ENCODE results near the gene OR2M7. TPM values are rescaled to one million over a fixed set of nuclear protein-coding genes. Genes with fewer than 3 reads are reported as not detected.

The OR2M7 gene
- total RNA-seq, 1 donor from 2014 or later: not detected

- no peak within 1 kb of the TSS for H3K4me3 ChIP-seq
- no peak for DNase-seq (ENCODE audit: extremely low spot score in 2 of 2)
- no peak within 1 kb of the TSS for H3K27ac ChIP-seq
- H3K27me3 ChIP-seq: no peaks in the 10 kb centered on the region
- no peaks in the 10 kb centered on the region for H3K36me3 ChIP-seq
- no peaks in the 10 kb centered on the region for H3K4me1 ChIP-seq
- no peak for TF ChIP-seq POLR2AphosphoS5 (IDR thresholded peaks at IDR 0.05; ENCODE audit: insufficient read depth in 1 of 2, low read depth in 1 of 2)
- no peak for TF ChIP-seq CTCF (IDR thresholded peaks at IDR 0.05)
- no peak for TF ChIP-seq POLR2A (IDR thresholded peaks at IDR 0.05)
- intact Hi-C loops (cut with DNase I): no loop called here
- H3K9me3 ChIP-seq: no peaks in the 10 kb centered on the region
Observed at GRCh38 chr1:248303324-248303723, 21.0 kb downstream of the OR2M7 start, which contains the start of gene OR2T12. TSS of gene OR2T12 (minus strand) at chr1:248303424. CDS start at chr1:248295578, 7,846 bp downstream.

GRCh38 chr1:248288391-248288790 is 36.0 kb downstream of the OR2M7 start:
- Histone ChIP-seq H3K27me3 (no peaks in the 10 kb centered on the region), H3K36me3 (no peaks in the 10 kb centered on the region), H3K4me1 (no peaks in the 10 kb centered on the region), H3K9me3 (no peaks in the 10 kb centered on the region), H3K4me3 (no peak overlapping the region), H3K27ac (no peak overlapping the region)
- DNase-seq (ENCODE audit: extremely low spot score in 2 of 2): no peak
- intact Hi-C loops (cut with DNase I): no loop called here
- no peak for TF ChIP-seq POLR2A (IDR thresholded peaks at IDR 0.05)
- no peak for TF ChIP-seq CTCF (IDR thresholded peaks at IDR 0.05)
- TF ChIP-seq POLR2AphosphoS5 (IDR thresholded peaks at IDR 0.05; ENCODE audit: insufficient read depth in 1 of 2, low read depth in 1 of 2): no peak

GRCh38 chr1:248277876-248278275 is 46.5 kb downstream of the OR2M7 start, which contains the start of gene OR2T33:
TSS of gene OR2T33 (minus strand) at chr1:248277976. CDS start at chr1:248273814, 4,162 bp downstream.
- intact Hi-C loops (cut with DNase I): no loop called here
- Histone ChIP-seq H3K27me3 (no peaks in the 10 kb centered on the region), H3K4me3 (no peak within 1 kb of the TSS), H3K9me3 (no peaks in the 10 kb centered on the region), H3K27ac (no peak within 1 kb of the TSS), H3K36me3 (no peaks in the 10 kb centered on the region), H3K4me1 (no peaks in the 10 kb centered on the region)
- no peak for DNase-seq (ENCODE audit: extremely low spot score in 2 of 2)
- TF ChIP-seq CTCF (IDR thresholded peaks at IDR 0.05): no peak
- TF ChIP-seq POLR2A (IDR thresholded peaks at IDR 0.05): no peak
- no peak for TF ChIP-seq POLR2AphosphoS5 (IDR thresholded peaks at IDR 0.05; ENCODE audit: insufficient read depth in 1 of 2, low read depth in 1 of 2)

Other genes starting within 250 kb of the OR2M7 start
- gene OR2L13, start 229.4 kb downstream of the OR2M7 start, total RNA-seq: not detected
- not detected for gene OR2M5, start 179.4 kb downstream of the OR2M7 start, total RNA-seq
- not detected for gene OR2M2, start 149.7 kb downstream of the OR2M7 start, total RNA-seq
- gene OR2M3, start 127.3 kb downstream of the OR2M7 start, total RNA-seq: not detected
- not detected for gene OR2M4, start 93.2 kb downstream of the OR2M7 start, total RNA-seq
- gene OR2T33, start 46.6 kb downstream of the OR2M7 start, total RNA-seq: not detected
- gene OR2T12, start 21.1 kb downstream of the OR2M7 start, total RNA-seq: not detected
- not detected for gene OR14C36, start 24.2 kb upstream of the OR2M7 start, total RNA-seq
- gene OR2T4, start 37.1 kb upstream of the OR2M7 start, total RNA-seq: not detected
- not detected for gene OR2T6, start 51.2 kb upstream of the OR2M7 start, total RNA-seq
- gene OR2T1, start 78.5 kb upstream of the OR2M7 start, total RNA-seq: not detected
- gene OR2T2, start 121.1 kb upstream of the OR2M7 start, total RNA-seq: not detected
- gene OR2T3, start 148.8 kb upstream of the OR2M7 start, total RNA-seq: not detected
- gene OR2T5, start 164.0 kb upstream of the OR2M7 start, total RNA-seq: not detected
- gene OR2G6, start 183.5 kb upstream of the OR2M7 start, total RNA-seq: not detected
- gene OR2T29, start 238.2 kb upstream of the OR2M7 start, total RNA-seq: not detected

All from vagina (tissue), 2 donors.